Measurements from ENCODE around the gene RLBP1.
A peak's percentile ranks its signal among the peaks of the same experiment; 100 is the strongest.

The RLBP1 gene

GRCh38 chr15:89168316-89168833 is 53.0 kb downstream of the RLBP1 start:
- H3K27ac ChIP-seq = no peak overlapping the region
- TF ChIP-seq, protein P1, sequence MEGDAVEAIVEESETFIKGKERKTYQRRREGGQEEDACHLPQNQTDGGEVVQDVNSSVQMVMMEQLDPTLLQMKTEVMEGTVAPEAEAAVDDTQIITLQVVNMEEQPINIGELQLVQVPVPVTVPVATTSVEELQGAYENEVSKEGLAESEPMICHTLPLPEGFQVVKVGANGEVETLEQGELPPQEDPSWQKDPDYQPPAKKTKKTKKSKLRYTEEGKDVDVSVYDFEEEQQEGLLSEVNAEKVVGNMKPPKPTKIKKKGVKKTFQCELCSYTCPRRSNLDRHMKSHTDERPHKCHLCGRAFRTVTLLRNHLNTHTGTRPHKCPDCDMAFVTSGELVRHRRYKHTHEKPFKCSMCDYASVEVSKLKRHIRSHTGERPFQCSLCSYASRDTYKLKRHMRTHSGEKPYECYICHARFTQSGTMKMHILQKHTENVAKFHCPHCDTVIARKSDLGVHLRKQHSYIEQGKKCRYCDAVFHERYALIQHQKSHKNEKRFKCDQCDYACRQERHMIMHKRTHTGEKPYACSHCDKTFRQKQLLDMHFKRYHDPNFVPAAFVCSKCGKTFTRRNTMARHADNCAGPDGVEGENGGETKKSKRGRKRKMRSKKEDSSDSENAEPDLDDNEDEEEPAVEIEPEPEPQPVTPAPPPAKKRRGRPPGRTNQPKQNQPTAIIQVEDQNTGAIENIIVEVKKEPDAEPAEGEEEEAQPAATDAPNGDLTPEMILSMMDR (conservative IDR thresholded peaks at IDR 0.05) = no peak

DNA sequence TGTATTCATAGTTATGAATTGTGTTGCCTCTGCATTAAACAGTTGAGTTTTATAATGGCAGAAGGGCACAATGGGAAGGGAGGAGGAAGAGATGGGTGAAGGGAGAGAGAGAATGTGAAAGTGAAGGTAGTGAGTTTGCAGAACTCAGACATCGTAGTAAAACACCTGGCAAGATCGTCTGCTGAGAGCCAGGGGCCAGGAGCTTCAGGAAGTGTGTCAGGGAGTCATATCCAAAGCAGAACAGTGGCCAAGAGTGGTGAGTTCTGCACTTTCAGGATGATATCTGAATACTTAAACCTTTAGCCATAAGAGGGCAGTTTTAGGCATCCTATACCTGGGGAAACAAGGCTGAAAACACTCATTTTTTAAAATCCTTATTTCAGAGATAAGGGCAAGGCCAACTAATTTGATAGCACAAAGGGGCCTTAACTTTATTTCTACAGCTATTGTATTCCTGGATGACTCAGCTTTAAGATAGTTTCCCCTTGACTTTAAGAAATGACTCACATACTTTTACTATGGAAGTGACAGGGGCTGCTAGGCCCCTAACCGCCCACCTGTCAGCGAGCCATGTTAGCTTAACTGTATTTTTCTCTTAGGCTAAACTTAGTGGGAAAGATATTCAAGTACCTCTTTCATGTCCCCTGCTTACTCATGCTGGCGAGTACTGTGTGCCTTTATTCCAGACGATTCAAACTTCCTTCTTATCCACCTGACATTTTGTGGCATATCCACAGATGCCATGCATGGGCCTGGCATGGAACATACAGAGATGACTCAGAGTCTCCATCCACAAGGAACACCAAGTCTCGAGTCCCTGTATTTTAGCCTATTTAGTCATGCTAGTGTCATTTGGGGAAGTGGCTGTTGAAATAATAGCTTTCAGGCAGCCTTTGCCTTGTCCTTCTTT is 53.9 kb downstream of the RLBP1 start:
- TF ChIP-seq, protein P1 (conservative IDR thresholded peaks at IDR 0.05) = no peak
- H3K27ac ChIP-seq = no peak overlapping the region

DNA sequence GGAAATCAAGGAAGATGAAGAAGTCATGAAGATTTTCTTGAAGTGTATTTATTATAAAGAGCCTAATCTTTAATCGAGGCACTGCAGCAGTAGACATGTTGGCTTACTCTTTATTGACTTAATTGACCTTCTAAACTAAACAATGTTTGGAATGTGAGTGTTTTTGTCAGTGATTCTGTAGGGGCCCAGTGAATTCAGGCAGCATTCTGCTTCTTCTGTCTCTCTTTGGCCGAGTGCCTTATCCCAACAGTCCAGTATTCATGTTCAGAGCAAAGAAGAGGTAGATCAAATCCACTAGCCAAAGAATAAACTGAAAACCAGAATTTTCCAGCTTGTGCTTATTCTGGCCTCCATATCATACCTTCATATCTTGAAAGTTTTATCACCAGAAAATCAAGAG is 55.7 kb downstream of the RLBP1 start:
- TF ChIP-seq, protein P1 (conservative IDR thresholded peaks at IDR 0.05) = no peak
- H3K27ac ChIP-seq = peak overlapping the region; percentile 68

- peak overlapping the region; percentile 68 for H3K27ac ChIP-seq
- TF ChIP-seq, protein P1 (conservative IDR thresholded peaks at IDR 0.05) = no peak
Measured at GRCh38 chr15:89164712-89165211, 56.6 kb downstream of the RLBP1 start.

DNA sequence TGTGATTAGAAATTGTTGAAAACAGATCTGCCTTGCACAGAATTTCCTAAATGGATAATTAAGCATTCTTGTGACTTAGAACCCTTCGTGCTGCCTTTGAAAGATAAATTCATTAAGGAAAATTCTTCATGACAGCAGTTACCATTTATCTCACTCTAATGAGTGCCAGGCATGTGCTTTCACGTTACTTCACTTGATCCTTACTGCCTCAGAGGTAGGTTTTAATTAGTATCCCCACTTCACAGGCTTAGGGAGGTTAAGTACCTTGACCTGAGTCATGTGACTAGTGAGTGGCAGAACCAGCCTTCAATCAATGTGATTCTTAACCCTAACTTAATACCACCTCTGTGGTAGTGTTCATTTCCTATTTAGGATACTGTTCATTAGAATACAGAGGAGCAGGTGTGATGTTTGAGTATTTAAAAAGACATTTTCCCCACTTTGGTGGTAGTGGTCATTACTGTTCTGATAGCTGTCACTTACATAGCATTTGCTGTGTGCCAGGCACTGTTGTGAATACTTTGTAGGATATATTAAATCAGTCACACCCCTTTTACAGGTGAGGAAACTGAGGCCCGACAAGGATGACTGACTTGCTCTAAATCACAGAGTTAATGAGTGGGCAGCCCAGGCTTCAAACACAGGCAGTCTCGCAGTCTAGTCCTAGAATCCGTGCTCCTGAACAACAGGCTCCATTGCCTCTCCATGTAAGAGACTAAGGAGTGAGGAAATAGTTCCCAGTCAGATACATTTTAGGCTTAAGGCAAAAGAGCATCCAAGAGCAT is 57.9 kb downstream of the RLBP1 start:
- H3K27ac ChIP-seq = peak overlapping the region; percentile 68
- TF ChIP-seq, protein P1 (conservative IDR thresholded peaks at IDR 0.05) = no peak

DNA sequence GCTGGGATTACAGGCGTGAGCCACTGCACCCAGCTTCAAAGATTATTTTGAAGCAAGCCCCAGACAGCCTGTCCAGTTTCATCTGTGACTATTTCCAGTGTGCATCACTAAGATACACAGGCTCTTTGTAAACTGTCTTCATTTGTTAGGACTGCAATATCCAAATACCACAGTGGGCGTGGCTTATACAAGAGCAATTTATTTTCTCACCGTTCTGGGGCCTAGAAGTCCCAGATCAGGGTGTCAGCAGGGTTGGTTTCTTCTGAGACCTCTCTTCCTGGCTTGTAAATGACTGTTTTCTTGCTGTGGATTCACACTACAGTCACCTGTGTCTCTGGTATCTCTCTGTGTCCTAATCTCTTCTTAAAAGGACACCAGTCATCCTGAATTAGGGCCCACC is 59.7 kb downstream of the RLBP1 start:
- no peak overlapping the region for H3K27ac ChIP-seq
- TF ChIP-seq, protein P1 (conservative IDR thresholded peaks at IDR 0.05) = no peak
